ENCODE results near the gene MEIS1. TPM values are rescaled to one million over a fixed set of nuclear protein-coding genes. Genes with fewer than 3 reads are reported as not detected.

MEIS1 gene
- total RNA-seq, 1 donor from 2014 or later, result 3.4 TPM

DNA sequence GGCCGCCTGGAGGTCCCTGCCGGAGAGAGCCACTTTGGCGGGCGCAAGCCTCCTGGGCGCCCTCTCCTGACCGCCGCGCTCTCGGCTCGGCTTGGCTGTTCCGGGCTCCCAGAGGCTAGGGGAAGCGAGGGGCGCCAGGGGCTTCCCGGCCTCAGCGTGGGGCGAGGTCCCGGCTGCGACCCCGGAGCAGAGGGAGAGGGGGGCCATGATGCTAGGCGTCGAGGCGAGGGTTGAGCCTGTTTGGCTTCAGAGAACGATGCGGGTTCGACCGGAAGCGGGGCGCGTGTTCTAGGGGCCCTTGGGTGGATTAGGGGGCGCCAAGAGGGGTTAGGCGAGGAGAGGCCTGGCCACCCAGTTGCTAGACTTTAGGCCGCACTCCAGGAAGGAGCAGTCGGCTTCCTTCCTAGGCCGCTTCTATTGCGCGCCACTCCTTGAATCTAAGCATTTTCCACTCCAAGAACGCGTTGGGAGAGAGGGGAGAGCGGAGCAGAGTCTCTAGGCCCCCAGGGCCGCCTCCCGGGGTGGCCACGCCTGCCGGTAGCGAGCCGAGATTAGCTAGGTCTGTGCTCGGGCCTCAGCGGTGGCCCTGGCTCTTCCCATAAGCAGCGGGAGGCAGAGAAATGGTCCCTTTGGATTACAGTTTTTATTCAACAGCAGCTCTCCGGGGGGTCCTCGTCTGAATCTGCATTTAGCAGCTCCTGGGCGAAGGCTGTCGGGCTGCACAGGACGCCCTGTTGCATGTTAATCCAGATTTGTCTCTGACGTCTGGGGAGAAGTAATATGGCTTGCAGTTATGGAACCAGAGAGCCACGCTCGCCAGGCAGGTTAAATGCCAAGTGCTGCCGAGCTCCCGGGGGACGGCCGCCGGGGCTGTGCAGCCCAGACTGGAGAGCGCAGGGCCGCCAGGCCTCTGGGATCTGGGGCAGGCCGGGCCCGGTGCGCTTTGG, 11.3 kb downstream of the MEIS1 start:
- Mint-ChIP-seq H3K4me1 (ENCODE audit: low read depth, unreplicated experiment) (no peaks in the 10 kb centered on the region), H3K36me3 (ENCODE audit: low read depth, unreplicated experiment) (peaks cover 3% of the 10 kb centered on the region), H3K27ac (ENCODE audit: unreplicated experiment) (no peak overlapping the region), H3K27me3 (ENCODE audit: low read depth, unreplicated experiment) (peaks cover 50% of the 10 kb centered on the region), H3K4me3 (ENCODE audit: unreplicated experiment) (no peak overlapping the region), H3K9me3 (ENCODE audit: unreplicated experiment) (no peaks in the 10 kb centered on the region)
- Histone ChIP-seq H3K4me3 (ENCODE audit: insufficient read depth, low read depth, low read length) (peak overlapping the region; percentile 45), H2AFZ (ENCODE audit: low read depth, low read length) (peak overlapping the region; percentile 13), H4K20me1 (ENCODE audit: insufficient read depth, low read length) (no peaks in the 10 kb centered on the region), H3K36me3 (ENCODE audit: insufficient read depth, low read length) (peaks cover 3% of the 10 kb centered on the region), H3K27ac (ENCODE audit: low read depth, low read length) (peak overlapping the region; percentile 80), H3K79me2 (ENCODE audit: insufficient read depth, low read length) (peaks cover 73% of the 10 kb centered on the region), H3K4me1 (ENCODE audit: insufficient read depth, low read length) (peaks cover 21% of the 10 kb centered on the region), H3K4me2 (ENCODE audit: low read length) (peak overlapping the region; percentile 83), H3K9me3 (ENCODE audit: insufficient read depth, low read depth, low read length) (no peaks in the 10 kb centered on the region), H3K27me3 (ENCODE audit: insufficient read depth, low read length) (peaks cover 7% of the 10 kb centered on the region), H3K9ac (ENCODE audit: low read length) (peak overlapping the region; percentile 77)
- peak; percentile 68 for DNase-seq (ENCODE audit: low read depth)
- FAIRE-seq, result no peak
- TF ChIP-seq, protein P1, sequence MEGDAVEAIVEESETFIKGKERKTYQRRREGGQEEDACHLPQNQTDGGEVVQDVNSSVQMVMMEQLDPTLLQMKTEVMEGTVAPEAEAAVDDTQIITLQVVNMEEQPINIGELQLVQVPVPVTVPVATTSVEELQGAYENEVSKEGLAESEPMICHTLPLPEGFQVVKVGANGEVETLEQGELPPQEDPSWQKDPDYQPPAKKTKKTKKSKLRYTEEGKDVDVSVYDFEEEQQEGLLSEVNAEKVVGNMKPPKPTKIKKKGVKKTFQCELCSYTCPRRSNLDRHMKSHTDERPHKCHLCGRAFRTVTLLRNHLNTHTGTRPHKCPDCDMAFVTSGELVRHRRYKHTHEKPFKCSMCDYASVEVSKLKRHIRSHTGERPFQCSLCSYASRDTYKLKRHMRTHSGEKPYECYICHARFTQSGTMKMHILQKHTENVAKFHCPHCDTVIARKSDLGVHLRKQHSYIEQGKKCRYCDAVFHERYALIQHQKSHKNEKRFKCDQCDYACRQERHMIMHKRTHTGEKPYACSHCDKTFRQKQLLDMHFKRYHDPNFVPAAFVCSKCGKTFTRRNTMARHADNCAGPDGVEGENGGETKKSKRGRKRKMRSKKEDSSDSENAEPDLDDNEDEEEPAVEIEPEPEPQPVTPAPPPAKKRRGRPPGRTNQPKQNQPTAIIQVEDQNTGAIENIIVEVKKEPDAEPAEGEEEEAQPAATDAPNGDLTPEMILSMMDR (IDR thresholded peaks at IDR 0.05; ENCODE audit: insufficient read depth, low read depth, low read length), result no peak
- no peak for TF ChIP-seq EZH2 (IDR thresholded peaks at IDR 0.05; ENCODE audit: insufficient read depth, low read length)

DNA sequence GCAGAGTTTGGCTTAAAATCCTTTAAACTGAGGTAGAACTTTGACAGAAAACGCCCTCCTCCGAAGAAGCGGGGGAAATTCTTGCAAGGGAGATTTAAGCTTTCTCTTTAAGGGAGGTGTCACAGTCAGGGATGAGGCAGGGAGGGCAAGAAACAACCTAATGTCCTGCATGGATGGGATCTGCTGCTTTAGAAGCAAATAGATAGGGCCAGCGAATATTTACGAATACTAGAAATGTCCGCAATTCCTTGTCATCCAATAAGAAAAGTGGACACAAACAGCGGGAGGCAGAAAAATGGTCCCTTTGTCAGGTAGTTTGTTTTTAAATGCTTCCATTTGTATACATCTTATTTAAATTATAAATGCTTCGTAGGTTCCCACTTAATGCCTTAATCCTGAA, 12.0 kb downstream of the MEIS1 start:
- Histone ChIP-seq H3K27me3 (ENCODE audit: insufficient read depth, low read length) (peaks cover under 1% of the 10 kb centered on the region), H3K4me3 (ENCODE audit: insufficient read depth, low read depth, low read length) (peak overlapping the region; percentile 39), H3K79me2 (ENCODE audit: insufficient read depth, low read length) (peaks cover 65% of the 10 kb centered on the region), H3K27ac (ENCODE audit: low read depth, low read length) (peak overlapping the region; percentile 80), H3K4me2 (ENCODE audit: low read length) (peak overlapping the region; percentile 83), H3K4me1 (ENCODE audit: insufficient read depth, low read length) (peaks cover 14% of the 10 kb centered on the region), H3K9me3 (ENCODE audit: insufficient read depth, low read depth, low read length) (no peaks in the 10 kb centered on the region), H3K36me3 (ENCODE audit: insufficient read depth, low read length) (no peaks in the 10 kb centered on the region), H4K20me1 (ENCODE audit: insufficient read depth, low read length) (no peaks in the 10 kb centered on the region), H3K9ac (ENCODE audit: low read length) (peak overlapping the region; percentile 77), H2AFZ (ENCODE audit: low read depth, low read length) (peak overlapping the region; percentile 13)
- no peak overlapping the region for H3K4me3 Mint-ChIP-seq (ENCODE audit: unreplicated experiment)
- DNase-seq (ENCODE audit: low read depth) (no peak), FAIRE-seq (no peak)
- H3K36me3 Mint-ChIP-seq (ENCODE audit: low read depth, unreplicated experiment), result peaks cover 3% of the 10 kb centered on the region
- H3K9me3 Mint-ChIP-seq (ENCODE audit: unreplicated experiment), result no peaks in the 10 kb centered on the region
- peaks cover 43% of the 10 kb centered on the region for H3K27me3 Mint-ChIP-seq (ENCODE audit: low read depth, unreplicated experiment)
- no peak overlapping the region for H3K27ac Mint-ChIP-seq (ENCODE audit: unreplicated experiment)
- H3K4me1 Mint-ChIP-seq (ENCODE audit: low read depth, unreplicated experiment), result no peaks in the 10 kb centered on the region
- TF ChIP-seq, protein P1 (IDR thresholded peaks at IDR 0.05; ENCODE audit: insufficient read depth, low read depth, low read length), result no peak
- no peak for TF ChIP-seq EZH2 (IDR thresholded peaks at IDR 0.05; ENCODE audit: insufficient read depth, low read length)

DNA sequence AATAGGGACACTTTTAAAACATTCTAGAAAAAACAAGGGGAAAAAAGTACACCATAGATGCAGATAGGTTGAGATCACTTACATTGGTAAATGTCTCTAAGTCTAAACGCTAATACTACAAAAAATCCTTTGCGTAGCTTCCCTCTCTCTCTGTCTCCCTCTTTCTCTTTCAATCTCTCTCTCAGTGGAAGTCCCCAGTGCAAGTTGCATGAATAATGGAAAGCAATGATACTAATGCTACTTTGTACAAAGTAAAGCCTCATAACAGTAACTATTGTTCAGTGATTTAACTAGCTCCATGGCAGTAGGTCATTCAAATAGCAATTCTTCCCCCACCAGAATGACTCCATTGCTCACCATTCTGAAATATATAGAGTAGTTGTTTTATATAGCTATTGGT, 12.8 kb downstream of the MEIS1 start:
- Histone ChIP-seq H3K9me3 (ENCODE audit: insufficient read depth, low read depth, low read length) (no peaks in the 10 kb centered on the region), H3K4me3 (ENCODE audit: insufficient read depth, low read depth, low read length) (no peak overlapping the region), H3K9ac (ENCODE audit: low read length) (no peak overlapping the region), H3K79me2 (ENCODE audit: insufficient read depth, low read length) (peaks cover 64% of the 10 kb centered on the region), H3K36me3 (ENCODE audit: insufficient read depth, low read length) (no peaks in the 10 kb centered on the region), H2AFZ (ENCODE audit: low read depth, low read length) (no peak overlapping the region), H3K4me2 (ENCODE audit: low read length) (peak overlapping the region; percentile 83), H3K4me1 (ENCODE audit: insufficient read depth, low read length) (peaks cover 13% of the 10 kb centered on the region), H3K27ac (ENCODE audit: low read depth, low read length) (no peak overlapping the region), H4K20me1 (ENCODE audit: insufficient read depth, low read length) (no peaks in the 10 kb centered on the region), H3K27me3 (ENCODE audit: insufficient read depth, low read length) (no peaks in the 10 kb centered on the region)
- TF ChIP-seq, protein P1 (IDR thresholded peaks at IDR 0.05; ENCODE audit: insufficient read depth, low read depth, low read length), result no peak
- no peak for TF ChIP-seq EZH2 (IDR thresholded peaks at IDR 0.05; ENCODE audit: insufficient read depth, low read length)
- no peak for DNase-seq (ENCODE audit: low read depth)
- no peak overlapping the region for H3K4me3 Mint-ChIP-seq (ENCODE audit: unreplicated experiment)
- H3K27ac Mint-ChIP-seq (ENCODE audit: unreplicated experiment), result no peak overlapping the region
- H3K27me3 Mint-ChIP-seq (ENCODE audit: low read depth, unreplicated experiment), result peaks cover 35% of the 10 kb centered on the region
- H3K36me3 Mint-ChIP-seq (ENCODE audit: low read depth, unreplicated experiment), result peaks cover 3% of the 10 kb centered on the region
- H3K4me1 Mint-ChIP-seq (ENCODE audit: low read depth, unreplicated experiment), result no peaks in the 10 kb centered on the region
- no peaks in the 10 kb centered on the region for H3K9me3 Mint-ChIP-seq (ENCODE audit: unreplicated experiment)
- FAIRE-seq, result no peak

All from astrocyte (in vitro differentiated cells and primary cell).